ENCODE results near the gene GRIN2B. TPM values are rescaled to one million over a fixed set of nuclear protein-coding genes. Genes with fewer than 3 reads are reported as not detected.

Gene GRIN2B
- total RNA-seq, 2 experiments from 2014 or later: 0.03 TPM; not detected in 1

- no peak overlapping the region for H3K27ac ChIP-seq (ENCODE audit: low read depth, low read length, poor library complexity, severe bottlenecking)
- H3K4me1 ChIP-seq (ENCODE audit: insufficient read depth, low read length, poor library complexity, severe bottlenecking): no peaks in the 10 kb centered on the region
- no peak overlapping the region for H2AFZ ChIP-seq (ENCODE audit: low read length)
- no peaks in the 10 kb centered on the region for H3K36me3 ChIP-seq (ENCODE audit: insufficient read depth, low read length)
- no peaks in the 10 kb centered on the region for H3K9me3 ChIP-seq (ENCODE audit: low read length)
- POLR2A ChIA-PET: interaction anchor here (0.6 kb wide), 1 partner anchor 1353 kb away, joined by 3 read pairs; no protein-coding TSS in a partner anchor
- DNase-seq (ENCODE audit: low spot score): no peak
- no peak overlapping the region for H3K4me2 ChIP-seq (ENCODE audit: low read length)
- intact Hi-C loops (cut with micrococcal nuclease; ENCODE audit: unreplicated experiment): loop anchor here (10.0 kb wide), 1 partner anchor 580 kb away; no protein-coding TSS in a partner anchor
- no peaks in the 10 kb centered on the region for H3K79me2 ChIP-seq (ENCODE audit: insufficient read depth, low read depth, low read length)
- CTCF ChIA-PET (ENCODE audit: unreplicated experiment): interaction anchor here (0.6 kb wide), 1 partner anchor 225 kb away, joined by 3 read pairs; no protein-coding TSS in a partner anchor
- TF ChIP-seq CTCF (conservative IDR thresholded peaks at IDR 0.05; ENCODE audit: low read length): no peak
- no peak for TF ChIP-seq EZH2phosphoT487 (IDR thresholded peaks at IDR 0.05; ENCODE audit: borderline replicate concordance, low read depth, low read length)
- H3K9me2 ChIP-seq (ENCODE audit: insufficient read depth, low read length): no peaks in the 10 kb centered on the region
- H4K20me1 ChIP-seq (ENCODE audit: insufficient read depth, low read length): no peaks in the 10 kb centered on the region
- H3K4me3 ChIP-seq (ENCODE audit: low read depth, low read length, poor library complexity, severe bottlenecking): no peak overlapping the region
- no TSS peak for BruUV-seq (replicated peaks)
Measured at GRCh38 chr12:13945236-13945635, 36.2 kb downstream of the GRIN2B start.

GRCh38 chr12:13942826-13943225 is 38.6 kb downstream of the GRIN2B start:
- no peaks in the 10 kb centered on the region for H4K20me1 ChIP-seq (ENCODE audit: insufficient read depth, low read length)
- no peaks in the 10 kb centered on the region for H3K4me1 ChIP-seq (ENCODE audit: insufficient read depth, low read length, poor library complexity, severe bottlenecking)
- intact Hi-C loops (cut with micrococcal nuclease; ENCODE audit: unreplicated experiment): loop anchor here (10.0 kb wide), 1 partner anchor 578 kb away; no protein-coding TSS in a partner anchor
- no peak overlapping the region for H3K4me2 ChIP-seq (ENCODE audit: low read length)
- no peak for DNase-seq (ENCODE audit: low spot score)
- TF ChIP-seq EZH2phosphoT487 (IDR thresholded peaks at IDR 0.05; ENCODE audit: borderline replicate concordance, low read depth, low read length) (no peak), CTCF (conservative IDR thresholded peaks at IDR 0.05; ENCODE audit: low read length) (no peak)
- POLR2A ChIA-PET: no interaction called here
- no peak overlapping the region for H2AFZ ChIP-seq (ENCODE audit: low read length)
- no peak overlapping the region for H3K4me3 ChIP-seq (ENCODE audit: low read depth, low read length, poor library complexity, severe bottlenecking)
- H3K36me3 ChIP-seq (ENCODE audit: insufficient read depth, low read length): no peaks in the 10 kb centered on the region
- H3K27ac ChIP-seq (ENCODE audit: low read depth, low read length, poor library complexity, severe bottlenecking): no peak overlapping the region
- no TSS peak for BruUV-seq (replicated peaks)
- peaks cover 11% of the 10 kb centered on the region; the same call in 1 of the 2 replicates for H3K9me3 ChIP-seq (ENCODE audit: low read length)
- CTCF ChIA-PET (ENCODE audit: unreplicated experiment): no interaction called here
- no peaks in the 10 kb centered on the region for H3K9me2 ChIP-seq (ENCODE audit: insufficient read depth, low read length)
- H3K79me2 ChIP-seq (ENCODE audit: insufficient read depth, low read depth, low read length): no peaks in the 10 kb centered on the region

Data from OCI-LY7 (cell line).